PFSK-1 (cell line): ENCODE data around the gene GNB1L.

Experiments
- FOXP2 ChIP-seq: optimal IDR thresholded peaks from 2 replicates; pipeline ENCODE3; 2011; ENCODE audit warnings: borderline replicate concordance, control low read depth, inconsistent platforms; ENCODE audit not compliant: insufficient read depth; ENCODE audit errors: extremely low read length, extremely low read depth
- POLR2AphosphoS5 ChIP-seq: IDR thresholded peaks from 2 replicates; pipeline ENCODE4 v1.6.1; 2012; ENCODE audit warnings: low read depth, mild to moderate bottlenecking, control low read depth, low read length, moderate library complexity
- REST ChIP-seq, 2 experiments: IDR thresholded peaks; 2 replicates each; pipeline versions ENCODE4 v1.6.1 to v1.8.0; 2011 to 2012; ENCODE audit warnings: low read depth in 2 of 2, low read length in 2 of 2, control low read depth in 1 of 2, inconsistent platforms in 1 of 2, mild to moderate bottlenecking in 1 of 2, moderate library complexity in 1 of 2; ENCODE audit not compliant: insufficient read depth in 1 of 2
- SIN3A ChIP-seq: IDR thresholded peaks from 2 replicates; pipeline ENCODE4 v1.6.1; 2012; ENCODE audit warnings: mild to moderate bottlenecking, low read length, moderate library complexity, borderline replicate concordance; ENCODE audit not compliant: insufficient read depth
- TAF1 ChIP-seq: IDR thresholded peaks from 2 replicates; pipeline ENCODE4 v1.6.1; 2012; ENCODE audit warnings: low read length, control low read depth, borderline replicate concordance; ENCODE audit not compliant: insufficient read depth

The GNB1L gene

GRCh38 chr22:19844377-19845053 is 10.2 kb downstream of the GNB1L start:
- no peak for TF ChIP-seq TAF1
- no peak for TF ChIP-seq REST (IDR thresholded peaks at IDR 0.05; ENCODE audit: insufficient read depth in 1 of 2, low read depth in 2 of 2, low read length in 2 of 2)
- no peak for TF ChIP-seq POLR2AphosphoS5
- no peak for TF ChIP-seq FOXP2
- no peak for TF ChIP-seq SIN3A

GRCh38 chr22:19843857-19844376 is 10.8 kb downstream of the GNB1L start:
- TF ChIP-seq REST (IDR thresholded peaks at IDR 0.05; ENCODE audit: insufficient read depth in 1 of 2, low read depth in 2 of 2, low read length in 2 of 2) = no peak
- TF ChIP-seq POLR2AphosphoS5 = no peak
- no peak for TF ChIP-seq FOXP2
- no peak for TF ChIP-seq SIN3A
- no peak for TF ChIP-seq TAF1

- TF ChIP-seq TAF1 = no peak
- no peak for TF ChIP-seq REST (IDR thresholded peaks at IDR 0.05; ENCODE audit: insufficient read depth in 1 of 2, low read depth in 2 of 2, low read length in 2 of 2)
- TF ChIP-seq SIN3A = no peak
- no peak for TF ChIP-seq POLR2AphosphoS5
- no peak for TF ChIP-seq FOXP2
Observed at GRCh38 chr22:19843107-19843856, 11.4 kb downstream of the GNB1L start.

- no peak for TF ChIP-seq TAF1
- TF ChIP-seq POLR2AphosphoS5 = no peak
- TF ChIP-seq SIN3A = no peak
- TF ChIP-seq FOXP2 = no peak
- TF ChIP-seq REST (IDR thresholded peaks at IDR 0.05; ENCODE audit: insufficient read depth in 1 of 2, low read depth in 2 of 2, low read length in 2 of 2) = no peak
Observed at GRCh38 chr22:19842393-19843106, 12.1 kb downstream of the GNB1L start.
